H7 (cell line): ENCODE data around the gene KIF5B. TPM values are rescaled to one million over a fixed set of nuclear protein-coding genes. Genes with fewer than 3 reads are reported as not detected.
"Not testable (repeated sequence)": the region's sequence is repeated elsewhere in the genome, so short reads cannot be mapped to it uniquely, and the experiment has no call there.

ENCODE experiments used
- DNase-seq: peaks from one replicate; pipeline ENCODE4 v3.0.0; 2012
- H3K27me3 ChIP-seq: 2 replicates; pipeline ENCODE4 v1.6.0; 2011; ENCODE audit warnings: mild to moderate bottlenecking, low read length; ENCODE audit not compliant: control insufficient read depth, insufficient read depth
- H3K36me3 ChIP-seq: replicated peaks from 2 replicates; pipeline ENCODE4 v1.5.1; 2011; ENCODE audit warnings: low read length; ENCODE audit not compliant: control insufficient read depth, insufficient read depth
- H3K4me3 ChIP-seq: 2 replicates; pipeline ENCODE4 v1.5.1; 2011; ENCODE audit warnings: low read depth, mild to moderate bottlenecking, control low read depth, low read length, moderate library complexity; ENCODE audit not compliant: insufficient read depth
- total RNA-seq: library from RNA; depleted of rRNA; stranded (reverse); fragments of >200 nt; shearing (Covaris generic); gene quantifications from 2 replicates; pipeline ENCODE4 v1.2.3, GENCODE V29; 2014; rRNA removed

The KIF5B gene
- total RNA-seq, result 61.1 and 91.5 TPM in 2 replicates

DNA sequence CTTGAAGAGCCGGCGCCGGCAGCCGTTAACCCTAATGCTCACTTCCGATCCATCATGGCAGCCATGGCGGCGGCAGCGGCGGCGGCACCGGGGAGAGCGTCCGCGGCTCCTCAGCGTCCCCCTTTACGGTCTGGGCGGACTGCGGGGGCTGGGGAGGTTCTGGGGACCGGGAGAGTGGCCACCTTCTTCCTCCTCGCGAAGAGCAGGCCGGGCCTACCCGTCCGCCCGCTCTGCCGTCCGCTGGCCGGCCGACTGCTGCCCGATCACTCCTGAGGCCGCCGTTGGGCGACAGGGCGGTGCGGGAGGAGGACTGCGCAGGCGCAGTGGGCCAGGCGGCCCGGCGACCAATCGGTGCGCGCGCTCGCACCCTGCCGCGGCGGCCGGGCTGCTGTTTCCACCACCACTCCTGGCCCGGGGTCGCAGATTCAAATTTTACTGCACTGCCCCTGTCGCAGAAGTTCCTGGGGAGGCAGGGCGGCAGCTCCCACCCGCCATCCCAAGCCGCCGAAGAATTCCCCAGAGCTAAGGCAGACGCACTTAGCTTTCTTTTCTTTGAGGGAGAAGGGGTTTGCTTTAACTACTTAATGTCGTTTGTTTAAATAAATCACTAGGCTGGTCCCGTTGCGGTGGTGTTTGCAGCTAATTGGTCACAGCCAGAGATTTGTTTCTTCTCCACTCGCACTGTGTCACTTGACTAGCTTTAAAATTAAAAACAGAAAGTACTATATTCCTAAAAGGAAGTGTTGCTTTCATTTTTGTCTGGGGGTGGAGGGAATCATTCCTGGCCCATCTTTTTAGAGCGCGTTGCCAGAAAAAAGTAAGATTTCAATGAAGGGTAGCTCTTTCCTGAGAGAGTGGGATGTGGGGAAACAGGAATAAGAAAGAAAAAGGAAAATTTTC lies at the start of gene KIF5B:
TSS of gene KIF5B (minus strand) at position 290 of the 900 bp plus-strand sequence. CDS start 452 bp downstream, outside the sequence.
- H3K4me3 ChIP-seq, result peak within 1 kb of the TSS; percentile 94
- H3K27me3 ChIP-seq, result no peaks in the 10 kb centered on the region
- DNase-seq, result peak; percentile 98
- H3K36me3 ChIP-seq, result no peaks in the 10 kb centered on the region

- Histone ChIP-seq H3K4me3 (no peak overlapping the region), H3K36me3 (no peaks in the 10 kb centered on the region), H3K27me3 (no peaks in the 10 kb centered on the region)
- DNase-seq, result no peak
These were observed 49.7 kb upstream of the KIF5B start for GRCh38 chr10:32105782-32106382.

- Histone ChIP-seq H3K4me3 (no peak overlapping the region), H3K27me3 (no peaks in the 10 kb centered on the region), H3K36me3 (no peaks in the 10 kb centered on the region)
- DNase-seq, result no peak
These were observed 48.6 kb upstream of the KIF5B start for GRCh38 chr10:32104622-32105509.

GRCh38 chr10:32104181-32104580 lies 48.0 kb upstream of the KIF5B start:
- Histone ChIP-seq H3K4me3 (no peak overlapping the region), H3K27me3 (no peaks in the 10 kb centered on the region), H3K36me3 (no peaks in the 10 kb centered on the region)
- no peak for DNase-seq

DNA sequence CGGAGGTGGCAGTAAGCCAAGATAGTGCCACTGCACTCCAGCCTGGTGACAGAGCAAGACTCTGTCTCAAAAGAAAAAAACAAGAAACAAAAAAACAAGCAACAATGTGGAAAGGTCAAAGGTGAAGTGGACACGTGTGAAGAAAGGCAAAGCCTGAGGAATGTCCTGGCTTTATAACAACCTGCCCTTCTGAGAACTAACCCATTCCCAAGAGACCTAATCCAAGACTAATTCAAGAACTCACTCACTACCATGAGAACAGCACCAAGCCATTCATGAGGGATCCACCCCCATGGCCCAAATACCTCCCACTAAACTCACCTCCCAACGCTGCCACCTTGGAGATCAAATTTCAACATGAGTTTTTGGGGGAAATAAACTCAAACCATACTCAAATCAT lies 47.5 kb upstream of the KIF5B start:
- Histone ChIP-seq H3K4me3 (no peak overlapping the region), H3K36me3 (no peaks in the 10 kb centered on the region), H3K27me3 (no peaks in the 10 kb centered on the region)
- no peak for DNase-seq

GRCh38 chr10:32098566-32099259 lies 42.5 kb upstream of the KIF5B start:
- H3K4me3 ChIP-seq, H3K27me3 ChIP-seq, DNase-seq, H3K36me3 ChIP-seq: not testable (repeated sequence)

GRCh38 chr10:32095116-32095733 lies 39.0 kb upstream of the KIF5B start:
- no peak for DNase-seq
- H3K4me3 ChIP-seq, result no peak overlapping the region
- no peaks in the 10 kb centered on the region for H3K36me3 ChIP-seq
- no peaks in the 10 kb centered on the region for H3K27me3 ChIP-seq

DNA sequence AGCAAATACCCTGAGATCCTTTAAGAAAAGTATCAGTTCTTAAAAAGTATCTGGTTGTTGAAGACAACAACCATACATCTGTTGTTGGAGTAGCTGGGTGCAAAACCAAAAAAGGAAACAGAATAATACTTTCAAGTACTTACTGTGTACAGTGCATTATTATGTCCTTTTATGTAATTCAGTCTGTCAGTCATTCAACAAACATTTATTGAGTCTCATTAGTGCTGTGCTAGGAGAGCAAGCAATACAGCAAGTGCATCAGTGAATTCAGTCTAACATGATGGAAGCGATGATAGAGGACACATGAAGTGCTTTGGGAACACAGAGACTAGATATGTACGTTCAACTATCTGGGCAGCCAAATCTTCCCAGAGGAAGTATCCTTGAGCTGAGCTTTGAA lies 37.4 kb upstream of the KIF5B start:
- Histone ChIP-seq H3K4me3 (no peak overlapping the region), H3K36me3 (no peaks in the 10 kb centered on the region), H3K27me3 (no peaks in the 10 kb centered on the region)
- DNase-seq, result no peak

DNA sequence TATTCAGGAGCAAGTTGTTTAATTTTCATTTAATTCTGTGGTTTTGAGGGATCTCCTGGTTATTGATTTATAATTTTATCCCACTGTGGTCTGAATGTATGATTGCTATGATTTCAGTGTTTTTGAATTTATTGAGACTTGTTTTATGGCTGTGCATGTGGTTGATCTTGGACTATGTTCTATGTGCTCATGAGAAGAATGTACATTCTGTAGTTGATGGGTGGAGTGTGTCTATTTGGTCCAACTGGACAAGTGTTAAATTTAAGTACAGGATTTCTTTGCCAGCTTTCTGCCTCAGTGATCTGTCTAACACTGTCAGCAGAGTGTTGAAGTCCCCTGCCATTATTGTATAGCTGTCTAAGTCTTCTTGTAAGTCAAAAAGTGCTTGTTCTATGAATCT lies 34.8 kb upstream of the KIF5B start:
- Histone ChIP-seq H3K4me3 (no peak overlapping the region), H3K36me3 (no peaks in the 10 kb centered on the region), H3K27me3 (no peaks in the 10 kb centered on the region)
- DNase-seq, result no peak

- Histone ChIP-seq H3K36me3 (no peaks in the 10 kb centered on the region), H3K27me3 (no peaks in the 10 kb centered on the region), H3K4me3 (no peak overlapping the region)
- DNase-seq, result no peak
These were observed 28.1 kb upstream of the KIF5B start for GRCh38 chr10:32084185-32084851.

GRCh38 chr10:32077896-32078485 lies 21.8 kb upstream of the KIF5B start:
- Histone ChIP-seq H3K36me3 (no peaks in the 10 kb centered on the region), H3K4me3 (no peak overlapping the region)
- DNase-seq, result no peak

DNA sequence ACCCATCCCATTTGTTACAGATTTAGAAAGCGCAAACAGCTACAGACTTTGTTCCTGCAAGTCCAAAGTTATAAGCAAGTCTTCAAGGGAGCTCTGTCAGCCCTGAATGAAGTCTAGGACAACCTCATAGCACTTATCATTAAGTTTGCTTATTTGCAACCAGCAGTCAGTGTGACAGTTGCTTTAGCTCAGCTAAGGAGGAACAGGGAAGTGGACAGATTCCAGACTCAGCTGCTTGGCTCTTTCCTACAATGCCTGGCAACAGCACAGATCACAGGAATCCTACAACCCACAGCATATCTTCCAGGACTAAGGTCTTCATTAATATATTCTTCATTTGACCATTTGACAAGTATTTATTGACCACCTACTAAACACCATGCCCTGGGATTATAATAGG lies 17.4 kb upstream of the KIF5B start:
- H3K36me3 ChIP-seq, result no peaks in the 10 kb centered on the region
- no peak for DNase-seq
- peaks cover 3% of the 10 kb centered on the region; the same call in 1 of the 2 replicates for H3K27me3 ChIP-seq
- no peak overlapping the region for H3K4me3 ChIP-seq

More at GRCh38 chr10:32077896-32078485, 21.8 kb upstream of the KIF5B start:
- peaks cover 2% of the 10 kb centered on the region; the same call in 1 of the 2 replicates for H3K27me3 ChIP-seq

DNA sequence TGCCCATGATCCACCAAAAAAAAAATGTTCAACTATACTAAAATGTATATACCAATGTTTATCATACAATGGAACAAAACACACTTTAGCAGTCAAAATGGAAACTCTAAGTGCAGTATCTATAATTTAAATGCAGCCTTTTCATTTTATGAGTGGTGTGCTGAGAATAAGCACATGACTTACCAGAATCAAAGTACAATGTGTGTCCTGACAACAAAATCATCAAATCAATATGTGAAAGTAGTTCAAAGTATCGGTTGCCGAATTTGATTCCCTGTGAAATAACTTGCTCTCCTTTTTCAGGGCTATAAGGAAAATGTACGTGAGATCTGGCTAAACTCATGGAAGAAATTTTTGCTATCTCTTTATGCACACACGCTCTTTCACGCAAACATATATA lies 16.9 kb upstream of the KIF5B start:
- peaks cover 3% of the 10 kb centered on the region; the same call in 1 of the 2 replicates for H3K27me3 ChIP-seq
- DNase-seq, result no peak
- no peak overlapping the region for H3K4me3 ChIP-seq
- H3K36me3 ChIP-seq, result no peaks in the 10 kb centered on the region
